Neural progenitor cell (in vitro differentiated cells): ENCODE measurements around the gene CCR6.

Experiments used
- EZH2 ChIP-seq: fragments of 200-600 bp; sonication (generic); IDR thresholded peaks from 2 replicates; pipeline ENCODE4 v1.6.1; 2017; ENCODE audit warnings: antibody characterized with exemption, mild to moderate bottlenecking, moderate library complexity
- EZH2phosphoT487 ChIP-seq: fragments of 200-600 bp; sonication (generic); IDR thresholded peaks from 2 replicates; pipeline ENCODE4 v1.6.1; 2017; ENCODE audit warnings: antibody characterized with exemption
- TF ChIP-seq, protein P1 (sequence below): fragments of 200-600 bp; sonication (generic); IDR thresholded peaks from 2 replicates; pipeline ENCODE4 v1.5.1; 2017; ENCODE audit warnings: antibody characterized with exemption, mild to moderate bottlenecking

DNA sequence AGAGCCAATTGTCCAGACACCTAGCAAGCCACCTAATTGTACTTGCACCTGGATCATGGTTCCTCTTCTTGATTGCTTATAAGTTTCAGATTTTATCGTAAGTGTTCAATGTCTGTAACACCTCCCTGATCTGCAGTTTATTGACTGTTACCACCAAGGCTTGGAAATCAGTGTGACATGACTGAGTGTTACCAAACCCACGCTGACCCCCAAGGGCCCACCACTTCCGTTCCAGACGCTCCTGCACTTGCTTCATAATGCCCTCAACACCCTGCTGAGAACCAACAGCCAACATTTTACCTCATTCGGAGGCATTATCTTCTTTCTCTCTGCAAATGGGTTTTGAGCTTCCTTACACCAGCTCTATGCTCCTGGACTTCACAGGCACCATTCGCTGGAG is 6.3 kb downstream of the CCR6 start:
- TF ChIP-seq EZH2: no peak
- TF ChIP-seq, protein P1, sequence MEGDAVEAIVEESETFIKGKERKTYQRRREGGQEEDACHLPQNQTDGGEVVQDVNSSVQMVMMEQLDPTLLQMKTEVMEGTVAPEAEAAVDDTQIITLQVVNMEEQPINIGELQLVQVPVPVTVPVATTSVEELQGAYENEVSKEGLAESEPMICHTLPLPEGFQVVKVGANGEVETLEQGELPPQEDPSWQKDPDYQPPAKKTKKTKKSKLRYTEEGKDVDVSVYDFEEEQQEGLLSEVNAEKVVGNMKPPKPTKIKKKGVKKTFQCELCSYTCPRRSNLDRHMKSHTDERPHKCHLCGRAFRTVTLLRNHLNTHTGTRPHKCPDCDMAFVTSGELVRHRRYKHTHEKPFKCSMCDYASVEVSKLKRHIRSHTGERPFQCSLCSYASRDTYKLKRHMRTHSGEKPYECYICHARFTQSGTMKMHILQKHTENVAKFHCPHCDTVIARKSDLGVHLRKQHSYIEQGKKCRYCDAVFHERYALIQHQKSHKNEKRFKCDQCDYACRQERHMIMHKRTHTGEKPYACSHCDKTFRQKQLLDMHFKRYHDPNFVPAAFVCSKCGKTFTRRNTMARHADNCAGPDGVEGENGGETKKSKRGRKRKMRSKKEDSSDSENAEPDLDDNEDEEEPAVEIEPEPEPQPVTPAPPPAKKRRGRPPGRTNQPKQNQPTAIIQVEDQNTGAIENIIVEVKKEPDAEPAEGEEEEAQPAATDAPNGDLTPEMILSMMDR: no peak
- no peak for TF ChIP-seq EZH2phosphoT487
